ENCODE results near the gene ARHGEF37. TPM values are rescaled to one million over a fixed set of nuclear protein-coding genes. Genes with fewer than 3 reads are reported as not detected.

Gene ARHGEF37
- total and polyA plus RNA-seq, 4 donors: 0.71 to 6.1 (median 2.7) TPM

DNA sequence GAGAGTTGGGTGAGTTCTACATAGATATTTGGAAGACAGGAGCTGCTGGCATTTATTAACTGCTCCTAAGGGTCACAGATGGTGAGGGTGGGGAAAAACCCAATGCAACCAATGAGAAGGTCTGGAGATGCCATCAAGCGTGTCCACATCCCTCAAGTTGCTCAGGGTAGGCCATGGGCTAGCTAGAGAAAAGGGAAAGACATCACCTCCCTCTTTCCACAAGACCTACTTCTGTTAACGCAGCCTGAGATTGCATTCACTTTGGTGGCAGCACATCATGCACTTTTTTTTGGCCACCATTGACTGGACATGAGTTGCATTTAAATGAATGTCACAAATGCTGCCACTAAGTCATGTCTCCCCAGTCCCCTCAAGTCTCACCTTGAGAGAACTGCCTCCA is 71.4 kb downstream of the ARHGEF37 start:
- no peaks in the 10 kb centered on the region for H3K4me1 ChIP-seq (ENCODE audit: control insufficient read depth in 4 of 4, insufficient read depth in 4 of 4, low read length in 3 of 4)
- TF ChIP-seq, protein P1, sequence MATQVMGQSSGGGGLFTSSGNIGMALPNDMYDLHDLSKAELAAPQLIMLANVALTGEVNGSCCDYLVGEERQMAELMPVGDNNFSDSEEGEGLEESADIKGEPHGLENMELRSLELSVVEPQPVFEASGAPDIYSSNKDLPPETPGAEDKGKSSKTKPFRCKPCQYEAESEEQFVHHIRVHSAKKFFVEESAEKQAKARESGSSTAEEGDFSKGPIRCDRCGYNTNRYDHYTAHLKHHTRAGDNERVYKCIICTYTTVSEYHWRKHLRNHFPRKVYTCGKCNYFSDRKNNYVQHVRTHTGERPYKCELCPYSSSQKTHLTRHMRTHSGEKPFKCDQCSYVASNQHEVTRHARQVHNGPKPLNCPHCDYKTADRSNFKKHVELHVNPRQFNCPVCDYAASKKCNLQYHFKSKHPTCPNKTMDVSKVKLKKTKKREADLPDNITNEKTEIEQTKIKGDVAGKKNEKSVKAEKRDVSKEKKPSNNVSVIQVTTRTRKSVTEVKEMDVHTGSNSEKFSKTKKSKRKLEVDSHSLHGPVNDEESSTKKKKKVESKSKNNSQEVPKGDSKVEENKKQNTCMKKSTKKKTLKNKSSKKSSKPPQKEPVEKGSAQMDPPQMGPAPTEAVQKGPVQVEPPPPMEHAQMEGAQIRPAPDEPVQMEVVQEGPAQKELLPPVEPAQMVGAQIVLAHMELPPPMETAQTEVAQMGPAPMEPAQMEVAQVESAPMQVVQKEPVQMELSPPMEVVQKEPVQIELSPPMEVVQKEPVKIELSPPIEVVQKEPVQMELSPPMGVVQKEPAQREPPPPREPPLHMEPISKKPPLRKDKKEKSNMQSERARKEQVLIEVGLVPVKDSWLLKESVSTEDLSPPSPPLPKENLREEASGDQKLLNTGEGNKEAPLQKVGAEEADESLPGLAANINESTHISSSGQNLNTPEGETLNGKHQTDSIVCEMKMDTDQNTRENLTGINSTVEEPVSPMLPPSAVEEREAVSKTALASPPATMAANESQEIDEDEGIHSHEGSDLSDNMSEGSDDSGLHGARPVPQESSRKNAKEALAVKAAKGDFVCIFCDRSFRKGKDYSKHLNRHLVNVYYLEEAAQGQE (IDR thresholded peaks at IDR 0.05): no peak
- TF ChIP-seq RAD21 (IDR thresholded peaks at IDR 0.05) (no peak), FOXA1 (IDR thresholded peaks at IDR 0.05) (no peak)
- WGBS: 100% methylated on average over 2 of the region's 2 CpGs
- DNase-seq (ENCODE audit: low spot score): no peak
- no peak overlapping the region for H3K4me3 ChIP-seq (ENCODE audit: low read depth in 1 of 3, low read length in 3 of 3)
- H3K27me3 ChIP-seq (ENCODE audit: control insufficient read depth in 4 of 4, insufficient read depth in 4 of 4, low read length in 3 of 4): no peaks in the 10 kb centered on the region
- no peak overlapping the region for H3K27ac ChIP-seq (ENCODE audit: low read depth in 1 of 2, low read length in 2 of 2)
- no peaks in the 10 kb centered on the region for H3K9me3 ChIP-seq (ENCODE audit: control insufficient read depth in 4 of 4, low read length in 3 of 4)
- no peak overlapping the region for H3K9ac ChIP-seq (ENCODE audit: low read depth in 1 of 2, low read length in 2 of 2)
- no peaks in the 10 kb centered on the region for H3K36me3 ChIP-seq (ENCODE audit: control insufficient read depth in 4 of 4, insufficient read depth in 3 of 4, low read depth in 1 of 4, low read length in 3 of 4)

- DNase-seq (ENCODE audit: low spot score): no peak
- Histone ChIP-seq H3K9ac (ENCODE audit: low read depth in 1 of 2, low read length in 2 of 2) (no peak overlapping the region), H3K36me3 (ENCODE audit: control insufficient read depth in 4 of 4, insufficient read depth in 3 of 4, low read depth in 1 of 4, low read length in 3 of 4) (no peaks in the 10 kb centered on the region), H3K9me3 (ENCODE audit: control insufficient read depth in 4 of 4, low read length in 3 of 4) (no peaks in the 10 kb centered on the region), H3K27me3 (ENCODE audit: control insufficient read depth in 4 of 4, insufficient read depth in 4 of 4, low read length in 3 of 4) (no peaks in the 10 kb centered on the region), H3K4me1 (ENCODE audit: control insufficient read depth in 4 of 4, insufficient read depth in 4 of 4, low read length in 3 of 4) (no peaks in the 10 kb centered on the region), H3K4me3 (ENCODE audit: low read depth in 1 of 3, low read length in 3 of 3) (no peak overlapping the region), H3K27ac (ENCODE audit: low read depth in 1 of 2, low read length in 2 of 2) (no peak overlapping the region)
- TF ChIP-seq NR2F2 (IDR thresholded peaks at IDR 0.05) (no peak), RXRA (IDR thresholded peaks at IDR 0.05) (no peak), RAD21 (IDR thresholded peaks at IDR 0.05) (no peak), FOXA1 (IDR thresholded peaks at IDR 0.05) (no peak), CTCF (IDR thresholded peaks at IDR 0.05; ENCODE audit: low read depth, low read length, missing input control) (no peak), SP1 (IDR thresholded peaks at IDR 0.05) (no peak), TAF1 (conservative IDR thresholded peaks at IDR 0.05) (no peak), EGR1 (IDR thresholded peaks at IDR 0.05; ENCODE audit: low read depth in 2 of 2) (no peak), MAX (IDR thresholded peaks at IDR 0.05) (no peak), YY1 (IDR thresholded peaks at IDR 0.05) (no peak), JUND (IDR thresholded peaks at IDR 0.05) (no peak), HNF4A (conservative IDR thresholded peaks at IDR 0.05) (no peak), HNF4G (IDR thresholded peaks at IDR 0.05) (no peak), ZBTB33 (IDR thresholded peaks at IDR 0.05) (no peak), FOXA2 (IDR thresholded peaks at IDR 0.05) (no peak)
- TF ChIP-seq, protein P1 (IDR thresholded peaks at IDR 0.05): no peak
- TF ChIP-seq, protein P2, sequence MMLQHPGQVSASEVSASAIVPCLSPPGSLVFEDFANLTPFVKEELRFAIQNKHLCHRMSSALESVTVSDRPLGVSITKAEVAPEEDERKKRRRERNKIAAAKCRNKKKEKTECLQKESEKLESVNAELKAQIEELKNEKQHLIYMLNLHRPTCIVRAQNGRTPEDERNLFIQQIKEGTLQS (IDR thresholded peaks at IDR 0.05): no peak
- WGBS: 58% methylated on average over 3 of the region's 3 CpGs
Observed at GRCh38 chr5:149654231-149654630, 72.9 kb downstream of the ARHGEF37 start.

All from liver (tissue), 9 donors.